ENCODE measurements around the gene GLIPR2.
"Not testable (repeated sequence)": the region's sequence is repeated elsewhere in the genome, so short reads cannot be mapped to it uniquely, and the experiment has no call there.

DNA sequence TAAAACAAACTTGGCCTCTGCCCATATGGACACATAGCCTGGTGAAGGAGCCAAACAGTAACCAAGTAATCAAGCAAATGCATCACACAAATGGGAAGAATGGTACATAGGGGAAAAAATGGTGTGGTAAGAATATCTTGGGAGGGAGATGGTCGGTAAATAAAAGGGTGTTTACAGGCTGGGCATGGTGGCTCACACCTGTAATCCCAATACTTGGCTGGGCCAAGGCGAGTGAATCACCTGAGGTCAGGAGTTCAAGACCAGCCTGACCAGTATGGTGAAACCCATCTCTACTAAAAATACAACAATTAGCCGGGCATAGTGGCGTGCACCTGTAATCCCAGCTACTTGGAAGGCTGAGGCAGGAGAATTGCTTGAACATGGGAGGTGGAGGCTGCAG lies 23.0 kb downstream of the GLIPR2 start:
- not testable (repeated sequence) for TF ChIP-seq KLF16 (CRISPR knock-in tag; IDR thresholded peaks at IDR 0.05); ZNF282 (IDR thresholded peaks at IDR 0.05; ENCODE audit: partially characterized antibody); TARDBP (CRISPR knock-in tag; IDR thresholded peaks at IDR 0.05); POLR2A (IDR thresholded peaks at IDR 0.05; ENCODE audit: insufficient read depth in 1 of 2, low read depth in 2 of 2, low read length in 2 of 2); PHF8 (CRISPR knock-in tag; IDR thresholded peaks at IDR 0.05); MYNN (CRISPR knock-in tag; IDR thresholded peaks at IDR 0.05; ENCODE audit: low read depth)
- TF ChIP-seq, protein P1, sequence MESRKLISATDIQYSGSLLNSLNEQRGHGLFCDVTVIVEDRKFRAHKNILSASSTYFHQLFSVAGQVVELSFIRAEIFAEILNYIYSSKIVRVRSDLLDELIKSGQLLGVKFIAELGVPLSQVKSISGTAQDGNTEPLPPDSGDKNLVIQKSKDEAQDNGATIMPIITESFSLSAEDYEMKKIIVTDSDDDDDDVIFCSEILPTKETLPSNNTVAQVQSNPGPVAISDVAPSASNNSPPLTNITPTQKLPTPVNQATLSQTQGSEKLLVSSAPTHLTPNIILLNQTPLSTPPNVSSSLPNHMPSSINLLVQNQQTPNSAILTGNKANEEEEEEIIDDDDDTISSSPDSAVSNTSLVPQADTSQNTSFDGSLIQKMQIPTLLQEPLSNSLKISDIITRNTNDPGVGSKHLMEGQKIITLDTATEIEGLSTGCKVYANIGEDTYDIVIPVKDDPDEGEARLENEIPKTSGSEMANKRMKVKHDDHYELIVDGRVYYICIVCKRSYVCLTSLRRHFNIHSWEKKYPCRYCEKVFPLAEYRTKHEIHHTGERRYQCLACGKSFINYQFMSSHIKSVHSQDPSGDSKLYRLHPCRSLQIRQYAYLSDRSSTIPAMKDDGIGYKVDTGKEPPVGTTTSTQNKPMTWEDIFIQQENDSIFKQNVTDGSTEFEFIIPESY (CRISPR knock-in tag; IDR thresholded peaks at IDR 0.05): not testable (repeated sequence)
- TF ChIP-seq, protein P2, sequence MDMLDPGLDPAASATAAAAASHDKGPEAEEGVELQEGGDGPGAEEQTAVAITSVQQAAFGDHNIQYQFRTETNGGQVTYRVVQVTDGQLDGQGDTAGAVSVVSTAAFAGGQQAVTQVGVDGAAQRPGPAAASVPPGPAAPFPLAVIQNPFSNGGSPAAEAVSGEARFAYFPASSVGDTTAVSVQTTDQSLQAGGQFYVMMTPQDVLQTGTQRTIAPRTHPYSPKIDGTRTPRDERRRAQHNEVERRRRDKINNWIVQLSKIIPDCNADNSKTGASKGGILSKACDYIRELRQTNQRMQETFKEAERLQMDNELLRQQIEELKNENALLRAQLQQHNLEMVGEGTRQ (IDR thresholded peaks at IDR 0.05; ENCODE audit: low read depth, low read length): not testable (repeated sequence)
- TF ChIP-seq, protein P2 (CRISPR knock-in tag; IDR thresholded peaks at IDR 0.05; ENCODE audit: borderline replicate concordance): not testable (repeated sequence)
- TF ChIP-seq, protein P3, sequence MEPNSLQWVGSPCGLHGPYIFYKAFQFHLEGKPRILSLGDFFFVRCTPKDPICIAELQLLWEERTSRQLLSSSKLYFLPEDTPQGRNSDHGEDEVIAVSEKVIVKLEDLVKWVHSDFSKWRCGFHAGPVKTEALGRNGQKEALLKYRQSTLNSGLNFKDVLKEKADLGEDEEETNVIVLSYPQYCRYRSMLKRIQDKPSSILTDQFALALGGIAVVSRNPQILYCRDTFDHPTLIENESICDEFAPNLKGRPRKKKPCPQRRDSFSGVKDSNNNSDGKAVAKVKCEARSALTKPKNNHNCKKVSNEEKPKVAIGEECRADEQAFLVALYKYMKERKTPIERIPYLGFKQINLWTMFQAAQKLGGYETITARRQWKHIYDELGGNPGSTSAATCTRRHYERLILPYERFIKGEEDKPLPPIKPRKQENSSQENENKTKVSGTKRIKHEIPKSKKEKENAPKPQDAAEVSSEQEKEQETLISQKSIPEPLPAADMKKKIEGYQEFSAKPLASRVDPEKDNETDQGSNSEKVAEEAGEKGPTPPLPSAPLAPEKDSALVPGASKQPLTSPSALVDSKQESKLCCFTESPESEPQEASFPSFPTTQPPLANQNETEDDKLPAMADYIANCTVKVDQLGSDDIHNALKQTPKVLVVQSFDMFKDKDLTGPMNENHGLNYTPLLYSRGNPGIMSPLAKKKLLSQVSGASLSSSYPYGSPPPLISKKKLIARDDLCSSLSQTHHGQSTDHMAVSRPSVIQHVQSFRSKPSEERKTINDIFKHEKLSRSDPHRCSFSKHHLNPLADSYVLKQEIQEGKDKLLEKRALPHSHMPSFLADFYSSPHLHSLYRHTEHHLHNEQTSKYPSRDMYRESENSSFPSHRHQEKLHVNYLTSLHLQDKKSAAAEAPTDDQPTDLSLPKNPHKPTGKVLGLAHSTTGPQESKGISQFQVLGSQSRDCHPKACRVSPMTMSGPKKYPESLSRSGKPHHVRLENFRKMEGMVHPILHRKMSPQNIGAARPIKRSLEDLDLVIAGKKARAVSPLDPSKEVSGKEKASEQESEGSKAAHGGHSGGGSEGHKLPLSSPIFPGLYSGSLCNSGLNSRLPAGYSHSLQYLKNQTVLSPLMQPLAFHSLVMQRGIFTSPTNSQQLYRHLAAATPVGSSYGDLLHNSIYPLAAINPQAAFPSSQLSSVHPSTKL (CRISPR knock-in tag; IDR thresholded peaks at IDR 0.05): not testable (repeated sequence)
